ENCODE data around the gene LCA5. TPM values are rescaled to one million over a fixed set of nuclear protein-coding genes. Genes with fewer than 3 reads are reported as not detected.

LCA5 gene
- total RNA-seq, 6 donors from 2014 or later = 2.9 to 16.6 (median 5.1) TPM

DNA sequence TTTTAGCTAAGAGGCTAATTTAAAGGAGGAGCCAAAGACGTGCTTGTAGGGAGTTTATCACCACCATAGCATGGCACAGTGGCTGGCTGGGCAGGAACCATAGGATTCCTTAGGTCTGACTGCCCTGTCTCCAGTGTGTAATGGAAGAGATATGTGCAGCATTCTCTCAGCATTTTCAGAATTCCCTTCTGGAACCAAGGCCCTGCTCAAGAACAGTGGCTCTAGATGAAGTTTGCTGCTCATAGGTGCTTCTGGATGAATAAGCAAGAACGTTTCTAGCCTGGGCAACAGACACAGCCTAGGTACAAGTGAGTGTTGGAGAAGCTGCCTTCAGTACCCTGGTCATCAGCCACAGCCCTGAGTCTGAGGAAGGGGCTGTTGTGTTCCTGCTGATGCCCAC is 69.1 kb downstream of the LCA5 start:
- DNase-seq = no peak
- 21 to 49% methylated on average over 2 of the region's 2 CpGs for WGBS, 2 donors
- Histone ChIP-seq H3K27me3 (no peaks in the 10 kb centered on the region), H3K27ac (no peak overlapping the region), H3K9me3 (no peaks in the 10 kb centered on the region), H3K36me3 (no peaks in the 10 kb centered on the region), H3K4me3 (no peak overlapping the region), H3K4me1 (peaks cover 0 to 5% (median 4%) of the 10 kb centered on the region in 4 donors)
- TF ChIP-seq POLR2A (IDR thresholded peaks at IDR 0.05) (no peak), POLR2AphosphoS5 (IDR thresholded peaks at IDR 0.05) (no peak), EP300 (IDR thresholded peaks at IDR 0.05) (no peak)
- TF ChIP-seq, protein P1, sequence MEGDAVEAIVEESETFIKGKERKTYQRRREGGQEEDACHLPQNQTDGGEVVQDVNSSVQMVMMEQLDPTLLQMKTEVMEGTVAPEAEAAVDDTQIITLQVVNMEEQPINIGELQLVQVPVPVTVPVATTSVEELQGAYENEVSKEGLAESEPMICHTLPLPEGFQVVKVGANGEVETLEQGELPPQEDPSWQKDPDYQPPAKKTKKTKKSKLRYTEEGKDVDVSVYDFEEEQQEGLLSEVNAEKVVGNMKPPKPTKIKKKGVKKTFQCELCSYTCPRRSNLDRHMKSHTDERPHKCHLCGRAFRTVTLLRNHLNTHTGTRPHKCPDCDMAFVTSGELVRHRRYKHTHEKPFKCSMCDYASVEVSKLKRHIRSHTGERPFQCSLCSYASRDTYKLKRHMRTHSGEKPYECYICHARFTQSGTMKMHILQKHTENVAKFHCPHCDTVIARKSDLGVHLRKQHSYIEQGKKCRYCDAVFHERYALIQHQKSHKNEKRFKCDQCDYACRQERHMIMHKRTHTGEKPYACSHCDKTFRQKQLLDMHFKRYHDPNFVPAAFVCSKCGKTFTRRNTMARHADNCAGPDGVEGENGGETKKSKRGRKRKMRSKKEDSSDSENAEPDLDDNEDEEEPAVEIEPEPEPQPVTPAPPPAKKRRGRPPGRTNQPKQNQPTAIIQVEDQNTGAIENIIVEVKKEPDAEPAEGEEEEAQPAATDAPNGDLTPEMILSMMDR (IDR thresholded peaks at IDR 0.05) = no peak
- ATAC-seq (ENCODE audit: low FRiP score in 2 of 2) = peak; percentile 19 to 22

DNA sequence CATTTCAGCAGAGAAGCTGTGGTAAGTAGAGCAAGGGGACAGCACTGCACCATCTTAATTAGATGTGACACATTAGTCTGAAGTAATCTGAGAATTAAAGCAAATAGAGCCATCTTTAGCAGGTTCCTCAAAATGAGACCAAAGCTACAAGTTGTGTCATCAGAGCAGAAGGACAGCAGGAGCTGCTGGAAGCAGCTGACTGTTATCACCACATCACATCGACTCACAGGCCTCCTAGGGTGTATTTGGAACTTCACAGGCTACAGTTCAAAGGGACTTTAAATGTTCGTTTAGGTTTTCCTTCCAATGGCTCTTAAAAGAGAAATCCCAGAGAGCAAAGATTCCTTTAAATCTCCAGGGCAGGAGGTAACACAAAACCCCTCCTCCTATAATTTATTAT is 69.5 kb downstream of the LCA5 start:
- H3K9me3 ChIP-seq = no peaks in the 10 kb centered on the region
- H3K27ac ChIP-seq = no peak overlapping the region
- H3K4me3 ChIP-seq = no peak overlapping the region
- no peaks in the 10 kb centered on the region for H3K27me3 ChIP-seq
- 3 to 14% methylated on average over 2 of the region's 2 CpGs for WGBS, 2 donors
- H3K4me1 ChIP-seq = peaks cover 0 to 5% (median 4%) of the 10 kb centered on the region in 4 donors
- DNase-seq = no peak
- no peak for ATAC-seq (ENCODE audit: low FRiP score in 2 of 2)
- no peaks in the 10 kb centered on the region for H3K36me3 ChIP-seq
- TF ChIP-seq POLR2A (IDR thresholded peaks at IDR 0.05) (no peak), EP300 (IDR thresholded peaks at IDR 0.05) (no peak), POLR2AphosphoS5 (IDR thresholded peaks at IDR 0.05) (no peak)
- TF ChIP-seq, protein P1 (IDR thresholded peaks at IDR 0.05) = no peak

DNA sequence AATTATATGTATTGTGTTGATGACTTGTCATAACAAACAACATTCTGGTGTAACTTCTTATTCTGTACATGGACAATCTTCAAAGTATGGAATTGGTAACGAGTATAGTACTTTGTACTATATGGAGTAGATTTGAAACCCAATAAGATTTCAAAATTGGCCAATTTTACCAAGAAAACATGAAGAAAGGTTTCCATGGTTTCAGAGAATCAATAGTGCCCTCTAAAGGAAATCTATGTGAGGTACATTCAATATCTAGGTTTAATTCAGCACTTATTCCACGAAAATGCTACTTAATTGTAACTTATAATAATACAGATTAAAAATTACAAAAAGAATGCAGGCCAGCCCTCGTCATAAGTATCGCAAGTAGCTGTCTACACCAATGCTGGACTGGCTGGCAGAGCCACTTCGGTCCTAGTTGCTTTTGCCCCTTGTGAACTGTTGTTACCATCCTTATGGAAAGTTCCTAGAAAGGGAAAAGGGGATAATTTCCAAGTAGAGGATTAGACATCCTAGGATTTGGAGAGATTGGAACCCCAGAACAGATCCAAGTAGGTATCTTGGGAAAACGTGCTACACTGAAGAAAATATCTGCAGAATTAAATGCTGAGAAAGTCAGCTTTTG is 70.9 kb downstream of the LCA5 start:
- H3K9me3 ChIP-seq = no peaks in the 10 kb centered on the region
- H3K27me3 ChIP-seq = no peaks in the 10 kb centered on the region
- H3K27ac ChIP-seq = no peak overlapping the region
- ATAC-seq (ENCODE audit: low FRiP score in 2 of 2) (peak in 1 of 2 donors; percentile 45), DNase-seq (no peak)
- H3K4me3 ChIP-seq = no peak overlapping the region
- peaks cover 0 to 5% (median 4%) of the 10 kb centered on the region in 4 donors for H3K4me1 ChIP-seq
- no peak for TF ChIP-seq EP300 (IDR thresholded peaks at IDR 0.05)
- TF ChIP-seq, protein P1 (IDR thresholded peaks at IDR 0.05) = peak in 3 of 6 experiments; percentile 27 to 43 (median 40)
- H3K36me3 ChIP-seq = no peaks in the 10 kb centered on the region
- WGBS, 2 donors = 21 to 22% methylated on average over 6 of the region's 6 CpGs

DNA sequence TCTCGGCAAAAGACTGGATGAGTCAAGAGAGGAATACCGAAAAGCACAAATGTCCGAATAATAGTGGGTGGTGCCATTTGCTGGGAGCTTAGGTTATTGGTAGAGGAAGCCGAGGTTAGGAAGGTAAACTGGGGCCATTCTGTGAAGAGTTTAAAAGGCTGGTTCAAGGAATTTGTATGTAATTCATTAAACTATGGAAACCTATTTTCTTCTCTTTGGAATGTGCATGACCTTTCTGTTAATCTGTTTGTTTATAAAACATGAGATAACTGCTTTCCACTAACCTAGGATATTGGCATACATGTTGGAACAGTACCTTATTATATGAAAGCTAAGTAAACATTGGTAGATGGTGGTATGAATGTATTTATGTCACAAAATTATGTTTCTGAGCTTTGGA is 71.8 kb downstream of the LCA5 start:
- Histone ChIP-seq H3K4me1 (peaks cover 0 to 5% (median 4%) of the 10 kb centered on the region in 4 donors), H3K36me3 (no peaks in the 10 kb centered on the region), H3K4me3 (no peak overlapping the region), H3K27ac (no peak overlapping the region), H3K27me3 (no peaks in the 10 kb centered on the region), H3K9me3 (no peaks in the 10 kb centered on the region)
- DNase-seq (no peak), ATAC-seq (ENCODE audit: low FRiP score in 2 of 2) (no peak)
- WGBS, 2 donors = 89 to 95% methylated on average over 4 of the region's 4 CpGs
- no peak for TF ChIP-seq POLR2AphosphoS5 (IDR thresholded peaks at IDR 0.05)
- no peak for TF ChIP-seq EP300 (IDR thresholded peaks at IDR 0.05)
- TF ChIP-seq, protein P1 (IDR thresholded peaks at IDR 0.05) = no peak
- TF ChIP-seq POLR2A (IDR thresholded peaks at IDR 0.05) = no peak

DNA sequence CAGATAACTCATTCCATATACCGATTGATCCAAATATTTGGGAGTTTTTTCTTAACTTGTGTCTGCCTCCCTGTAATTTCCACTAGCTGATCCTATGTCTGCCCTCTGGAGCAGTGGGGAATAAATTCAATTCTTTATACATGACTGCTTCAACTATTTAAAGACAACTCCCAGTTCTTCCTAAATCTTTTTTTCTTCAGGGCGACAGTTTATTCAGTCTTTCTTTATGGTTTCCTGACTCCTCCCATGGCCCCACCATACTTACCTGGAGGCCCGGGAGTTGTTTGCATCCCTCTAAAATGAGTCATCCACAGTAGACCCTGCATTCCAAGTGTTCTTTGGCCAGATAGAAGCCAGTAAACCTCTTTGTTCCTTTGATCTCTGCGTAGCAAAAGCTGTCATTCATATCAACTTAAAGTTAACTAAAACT is 73.6 kb downstream of the LCA5 start:
- Histone ChIP-seq H3K36me3 (no peaks in the 10 kb centered on the region), H3K27me3 (no peaks in the 10 kb centered on the region), H3K4me3 (no peak overlapping the region), H3K4me1 (peaks cover 0 to 5% (median 4%) of the 10 kb centered on the region in 4 donors), H3K9me3 (no peaks in the 10 kb centered on the region), H3K27ac (no peak overlapping the region)
- TF ChIP-seq EP300 (IDR thresholded peaks at IDR 0.05) (no peak), POLR2AphosphoS5 (IDR thresholded peaks at IDR 0.05) (no peak), POLR2A (IDR thresholded peaks at IDR 0.05) (no peak)
- TF ChIP-seq, protein P1 (IDR thresholded peaks at IDR 0.05) = no peak
- DNase-seq = no peak
- 66 to 70% methylated on average over 4 of the region's 4 CpGs for WGBS, 2 donors
- ATAC-seq (ENCODE audit: low FRiP score in 2 of 2) = no peak
